ENCODE results near the gene EPM2AIP1. TPM values are rescaled to one million over a fixed set of nuclear protein-coding genes. Genes with fewer than 3 reads are reported as not detected.

Gene EPM2AIP1
- total RNA-seq, 1 donor from 2014 or later = 17.2 TPM

DNA sequence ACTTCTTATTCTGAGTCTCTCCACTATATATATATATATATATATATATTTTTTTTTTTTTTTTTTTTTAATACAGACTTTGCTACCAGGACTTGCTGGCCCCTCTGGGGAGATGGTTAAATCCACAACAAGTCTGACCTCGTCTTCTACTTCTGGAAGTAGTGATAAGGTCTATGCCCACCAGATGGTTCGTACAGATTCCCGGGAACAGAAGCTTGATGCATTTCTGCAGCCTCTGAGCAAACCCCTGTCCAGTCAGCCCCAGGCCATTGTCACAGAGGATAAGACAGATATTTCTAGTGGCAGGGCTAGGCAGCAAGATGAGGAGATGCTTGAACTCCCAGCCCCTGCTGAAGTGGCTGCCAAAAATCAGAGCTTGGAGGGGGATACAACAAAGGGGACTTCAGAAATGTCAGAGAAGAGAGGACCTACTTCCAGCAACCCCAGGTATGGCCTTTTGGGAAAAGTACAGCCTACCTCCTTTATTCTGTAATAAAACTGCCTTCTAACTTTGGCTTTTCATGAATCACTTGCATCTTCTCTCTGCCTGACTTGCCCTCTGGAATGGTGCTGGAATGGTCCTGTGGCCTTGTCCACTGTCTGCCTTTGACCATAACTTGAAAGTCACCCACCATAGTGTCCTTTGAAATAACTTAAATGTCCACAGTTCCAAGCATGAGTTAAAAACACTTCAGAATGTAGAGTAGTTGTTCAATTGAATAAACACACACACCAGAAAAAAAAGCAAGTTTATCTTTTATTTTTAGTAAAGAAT is 32.8 kb upstream of the EPM2AIP1 start:
- peaks cover 16% of the 10 kb centered on the region for H3K4me1 Mint-ChIP-seq (ENCODE audit: low read depth)
- peak overlapping the region; percentile 50 for H3K27ac Mint-ChIP-seq
- DNase-seq (ENCODE audit: low spot score) = no peak
- intact Hi-C loops (cut with micrococcal nuclease) = no loop called here
- no peak overlapping the region for H3K4me3 Mint-ChIP-seq
- H3K27me3 Mint-ChIP-seq (ENCODE audit: insufficient read depth) = no peaks in the 10 kb centered on the region
- peaks cover 50% of the 10 kb centered on the region for H3K36me3 Mint-ChIP-seq (ENCODE audit: low read depth)
- no peaks in the 10 kb centered on the region for H3K9me3 Mint-ChIP-seq

DNA sequence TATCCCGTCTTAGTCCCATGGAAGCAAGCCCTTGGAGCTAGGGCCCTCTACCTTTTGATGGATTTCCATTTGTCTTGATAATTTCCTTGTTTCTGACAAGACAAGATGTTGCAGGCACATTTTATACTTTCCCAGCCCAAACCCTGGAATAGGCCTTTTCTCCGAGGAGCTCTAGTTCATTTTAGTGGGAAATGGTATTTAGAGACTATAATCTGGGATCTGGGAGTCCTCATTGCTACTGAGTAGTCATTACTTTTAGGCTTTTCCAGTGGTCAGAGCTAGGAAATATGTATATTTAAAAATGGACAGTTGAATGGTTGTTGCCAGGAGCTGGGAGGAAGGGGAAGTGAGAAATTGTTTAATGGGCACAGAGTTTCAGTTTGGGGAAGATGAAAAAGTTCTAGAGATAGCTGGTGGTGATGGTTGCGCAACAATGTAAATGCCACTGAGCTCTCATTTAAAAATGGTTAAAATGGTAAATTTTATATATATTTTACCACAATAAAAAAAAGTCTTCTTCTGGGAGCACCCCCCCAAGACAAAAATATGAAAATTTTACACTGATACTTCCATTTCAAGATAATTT is 32.0 kb upstream of the EPM2AIP1 start:
- Mint-ChIP-seq H3K9me3 (no peaks in the 10 kb centered on the region), H3K27me3 (ENCODE audit: insufficient read depth) (no peaks in the 10 kb centered on the region), H3K4me1 (ENCODE audit: low read depth) (peaks cover 16% of the 10 kb centered on the region), H3K36me3 (ENCODE audit: low read depth) (peaks cover 57% of the 10 kb centered on the region), H3K27ac (no peak overlapping the region), H3K4me3 (no peak overlapping the region)
- intact Hi-C loops (cut with micrococcal nuclease) = loop anchor here (1.0 kb wide), 1 partner anchor 188 kb away; no protein-coding TSS in a partner anchor
- DNase-seq (ENCODE audit: low spot score) = no peak

DNA sequence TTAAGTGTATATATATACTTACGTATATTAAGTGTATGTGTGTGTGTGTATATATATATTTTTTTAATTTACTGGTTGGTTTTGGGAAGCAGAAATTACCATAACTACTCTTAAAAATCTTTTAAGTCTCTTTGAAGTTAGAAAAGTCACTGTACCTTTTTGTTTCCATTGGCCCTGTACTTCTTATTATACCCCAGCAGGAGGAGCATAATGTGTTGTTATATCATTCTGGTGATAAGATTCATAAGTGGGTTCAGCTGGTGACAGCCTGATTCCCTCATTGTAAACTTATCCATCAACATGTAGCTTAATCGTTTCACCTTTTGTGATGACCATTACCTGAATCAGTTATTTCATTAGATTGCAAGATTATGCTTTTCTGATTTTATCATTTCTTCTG is 31.2 kb upstream of the EPM2AIP1 start:
- H3K36me3 Mint-ChIP-seq (ENCODE audit: low read depth) = peaks cover 62% of the 10 kb centered on the region
- peaks cover 16% of the 10 kb centered on the region for H3K4me1 Mint-ChIP-seq (ENCODE audit: low read depth)
- no peak overlapping the region for H3K27ac Mint-ChIP-seq
- no peak overlapping the region for H3K4me3 Mint-ChIP-seq
- H3K27me3 Mint-ChIP-seq (ENCODE audit: insufficient read depth) = no peaks in the 10 kb centered on the region
- H3K9me3 Mint-ChIP-seq = no peaks in the 10 kb centered on the region
- no peak for DNase-seq (ENCODE audit: low spot score)
- intact Hi-C loops (cut with micrococcal nuclease) = loop anchor here (1.0 kb wide), 1 partner anchor 189 kb away; no protein-coding TSS in a partner anchor

DNA sequence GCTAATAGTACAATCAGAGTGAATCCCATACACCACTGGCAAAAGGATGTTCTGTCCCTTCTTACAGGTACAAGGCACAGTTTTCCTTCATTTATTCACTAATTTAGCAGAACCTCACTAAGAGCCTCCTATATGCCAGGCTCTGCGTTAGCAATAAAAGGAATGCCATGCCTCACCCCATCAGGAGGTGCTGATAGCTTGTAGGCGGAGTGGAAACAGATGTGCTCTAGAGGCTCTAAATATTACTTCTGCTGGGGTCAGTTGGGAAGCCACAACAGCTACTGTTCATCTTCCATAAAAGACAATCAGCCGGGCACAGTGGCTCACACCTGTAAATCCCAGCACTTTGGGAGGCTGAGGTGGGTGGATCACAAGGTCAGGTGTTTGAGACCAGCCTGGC is 24.8 kb upstream of the EPM2AIP1 start:
- Mint-ChIP-seq H3K27ac (no peak overlapping the region), H3K4me1 (ENCODE audit: low read depth) (no peaks in the 10 kb centered on the region), H3K4me3 (no peak overlapping the region), H3K27me3 (ENCODE audit: insufficient read depth) (no peaks in the 10 kb centered on the region), H3K36me3 (ENCODE audit: low read depth) (peaks cover 58% of the 10 kb centered on the region), H3K9me3 (no peaks in the 10 kb centered on the region)
- DNase-seq (ENCODE audit: low spot score) = no peak
- intact Hi-C loops (cut with micrococcal nuclease) = no loop called here

DNA sequence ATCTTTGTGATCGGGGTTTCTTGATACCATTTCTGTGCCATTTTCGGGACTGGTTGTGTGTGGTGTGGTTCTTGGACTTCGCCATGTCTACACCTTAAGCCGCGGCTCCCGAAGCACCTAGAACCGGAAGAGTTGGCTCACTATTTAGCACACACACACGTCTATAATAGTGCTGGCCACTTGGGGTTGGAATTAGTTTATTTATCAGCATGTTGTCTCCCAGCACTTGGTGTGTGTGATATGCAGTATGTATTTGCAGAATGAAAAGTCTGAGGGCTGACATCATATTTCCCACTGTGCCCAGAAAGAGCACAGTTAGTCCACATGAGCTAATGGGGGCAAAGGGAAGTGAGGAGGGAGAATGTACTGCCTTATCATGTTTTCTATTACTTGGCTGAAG is 24.0 kb upstream of the EPM2AIP1 start:
- intact Hi-C loops (cut with micrococcal nuclease) = no loop called here
- Mint-ChIP-seq H3K36me3 (ENCODE audit: low read depth) (peaks cover 58% of the 10 kb centered on the region), H3K27me3 (ENCODE audit: insufficient read depth) (no peaks in the 10 kb centered on the region)

DNA sequence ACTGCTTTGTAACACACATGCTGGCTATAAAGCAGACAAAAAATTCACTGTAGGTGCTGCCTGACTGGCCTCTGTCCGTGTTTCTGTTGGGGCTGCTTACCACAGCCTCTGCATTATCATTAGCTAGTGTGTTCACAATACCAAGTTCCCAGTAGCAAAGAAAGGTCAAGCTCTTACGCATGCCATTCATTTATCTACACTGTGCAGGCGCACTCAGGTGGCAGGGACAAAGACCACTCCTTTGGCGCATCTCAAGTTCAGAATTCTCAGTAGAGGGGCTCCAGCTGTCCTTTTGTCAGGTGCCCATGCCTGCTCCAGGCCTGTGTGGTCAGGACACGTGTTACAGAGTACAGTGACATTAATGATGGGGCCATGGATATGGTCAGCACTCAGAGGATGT is 22.7 kb upstream of the EPM2AIP1 start:
- intact Hi-C loops (cut with micrococcal nuclease) = no loop called here
- no peaks in the 10 kb centered on the region for H3K4me1 Mint-ChIP-seq (ENCODE audit: low read depth)
- no peak for DNase-seq (ENCODE audit: low spot score)
- H3K9me3 Mint-ChIP-seq = no peaks in the 10 kb centered on the region
- H3K4me3 Mint-ChIP-seq = no peak overlapping the region
- H3K27me3 Mint-ChIP-seq (ENCODE audit: insufficient read depth) = no peaks in the 10 kb centered on the region
- H3K36me3 Mint-ChIP-seq (ENCODE audit: low read depth) = peaks cover 60% of the 10 kb centered on the region
- H3K27ac Mint-ChIP-seq = no peak overlapping the region

More for the DNA sequence above, 24.0 kb upstream of the EPM2AIP1 start:
- no peaks in the 10 kb centered on the region for H3K9me3 Mint-ChIP-seq
- H3K4me3 Mint-ChIP-seq = no peak overlapping the region
- H3K27ac Mint-ChIP-seq = no peak overlapping the region
- DNase-seq (ENCODE audit: low spot score) = no peak
- no peaks in the 10 kb centered on the region for H3K4me1 Mint-ChIP-seq (ENCODE audit: low read depth)

DNA sequence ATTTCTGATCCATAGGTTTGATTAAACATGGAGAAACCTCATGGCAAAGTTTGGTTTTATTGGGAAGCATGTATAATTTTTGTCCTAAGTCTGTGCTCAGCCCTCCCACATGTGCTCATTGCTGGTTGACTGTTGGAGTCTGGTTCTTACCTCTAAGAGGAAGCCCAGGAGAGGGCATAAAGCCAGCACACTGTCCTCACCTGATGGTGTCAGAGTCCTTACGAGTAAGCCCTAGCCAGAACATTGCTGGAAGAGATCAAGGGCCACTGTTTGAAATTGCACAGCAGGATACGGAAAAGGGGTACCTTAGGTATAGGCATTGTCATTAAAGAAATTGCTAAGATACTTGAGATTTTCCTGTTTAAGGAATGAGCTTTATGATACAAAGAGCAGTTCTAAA is 21.7 kb upstream of the EPM2AIP1 start:
- H3K27ac Mint-ChIP-seq = no peak overlapping the region
- no peaks in the 10 kb centered on the region for H3K4me1 Mint-ChIP-seq (ENCODE audit: low read depth)
- intact Hi-C loops (cut with micrococcal nuclease) = no loop called here
- H3K4me3 Mint-ChIP-seq = no peak overlapping the region
- H3K9me3 Mint-ChIP-seq = no peaks in the 10 kb centered on the region
- no peaks in the 10 kb centered on the region for H3K27me3 Mint-ChIP-seq (ENCODE audit: insufficient read depth)
- peaks cover 51% of the 10 kb centered on the region for H3K36me3 Mint-ChIP-seq (ENCODE audit: low read depth)
- no peak for DNase-seq (ENCODE audit: low spot score)

DNA sequence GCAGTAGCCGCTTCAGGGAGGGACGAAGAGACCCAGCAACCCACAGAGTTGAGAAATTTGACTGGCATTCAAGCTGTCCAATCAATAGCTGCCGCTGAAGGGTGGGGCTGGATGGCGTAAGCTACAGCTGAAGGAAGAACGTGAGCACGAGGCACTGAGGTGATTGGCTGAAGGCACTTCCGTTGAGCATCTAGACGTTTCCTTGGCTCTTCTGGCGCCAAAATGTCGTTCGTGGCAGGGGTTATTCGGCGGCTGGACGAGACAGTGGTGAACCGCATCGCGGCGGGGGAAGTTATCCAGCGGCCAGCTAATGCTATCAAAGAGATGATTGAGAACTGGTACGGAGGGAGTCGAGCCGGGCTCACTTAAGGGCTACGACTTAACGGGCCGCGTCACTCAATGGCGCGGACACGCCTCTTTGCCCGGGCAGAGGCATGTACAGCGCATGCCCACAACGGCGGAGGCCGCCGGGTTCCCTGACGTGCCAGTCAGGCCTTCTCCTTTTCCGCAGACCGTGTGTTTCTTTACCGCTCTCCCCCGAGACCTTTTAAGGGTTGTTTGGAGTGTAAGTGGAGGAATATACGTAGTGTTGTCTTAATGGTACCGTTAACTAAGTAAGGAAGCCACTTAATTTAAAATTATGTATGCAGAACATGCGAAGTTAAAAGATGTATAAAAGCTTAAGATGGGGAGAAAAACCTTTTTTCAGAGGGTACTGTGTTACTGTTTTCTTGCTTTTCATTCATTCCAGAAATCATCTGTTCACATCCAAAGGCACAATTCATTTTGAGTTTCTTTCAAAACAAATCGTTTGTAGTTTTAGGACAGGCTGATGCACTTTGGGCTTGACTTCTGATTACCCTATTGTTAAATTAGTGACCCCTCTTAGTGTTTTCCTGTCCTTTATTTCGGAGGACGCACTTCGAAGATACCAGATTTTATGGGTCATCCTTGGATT is 674 bp upstream of the EPM2AIP1 start, which contains the start of gene MLH1:
Gene MLH1, plus strand, starts transcription at position 193 of the 958 bp plus-strand sequence. Its CDS starts 30 bp downstream, at position 223.
- peaks cover 42% of the 10 kb centered on the region for H3K36me3 Mint-ChIP-seq (ENCODE audit: low read depth)
- peaks cover 38% of the 10 kb centered on the region for H3K4me1 Mint-ChIP-seq (ENCODE audit: low read depth)
- no peaks in the 10 kb centered on the region for H3K9me3 Mint-ChIP-seq

DNA sequence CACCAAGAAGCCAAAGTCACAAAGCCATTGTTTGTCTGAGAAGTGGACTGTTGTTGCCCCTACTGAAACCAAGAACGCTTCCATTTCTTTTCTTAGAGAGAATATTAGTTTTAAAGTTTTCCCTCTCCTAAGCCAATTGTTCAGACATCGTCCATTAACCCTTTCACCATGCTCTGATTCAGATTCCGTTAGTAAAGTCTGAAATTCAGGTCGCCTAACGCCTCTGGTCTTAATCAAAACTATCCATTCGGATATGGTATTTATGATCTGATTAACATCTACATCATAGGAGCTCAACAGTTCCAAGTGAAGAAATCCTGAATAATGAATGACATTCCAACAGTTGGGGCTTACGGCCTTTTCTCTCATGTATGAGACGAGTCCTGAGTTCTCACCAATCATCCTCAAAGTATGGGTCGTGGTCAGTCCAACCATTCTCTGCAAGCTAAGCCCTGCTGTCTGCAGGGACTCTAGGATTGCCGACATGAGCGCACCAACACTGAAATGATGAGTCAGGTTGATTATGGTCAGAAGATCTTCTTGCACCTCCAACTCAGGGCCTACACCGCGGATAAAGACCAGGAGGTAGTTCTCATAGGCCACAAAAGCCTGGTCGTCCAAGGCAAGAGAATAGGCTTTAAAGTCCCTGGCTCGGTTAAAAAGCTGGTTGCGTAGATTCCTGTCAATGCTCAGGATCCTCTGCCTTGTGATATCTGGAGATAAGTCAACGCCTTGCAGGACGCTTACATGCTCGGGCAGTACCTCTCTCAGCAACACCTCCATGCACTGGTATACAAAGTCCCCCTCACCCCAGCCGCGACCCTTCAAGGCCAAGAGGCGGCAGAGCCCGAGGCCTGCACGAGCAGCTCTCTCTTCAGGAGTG is 767 bp downstream of the EPM2AIP1 start:
- peak; percentile 16 for DNase-seq (ENCODE audit: low spot score)

More for the DNA sequence above, 674 bp upstream of the EPM2AIP1 start, which contains the start of gene MLH1:
- DNase-seq (ENCODE audit: low spot score) = peak; percentile 99
- no peak within 1 kb of the TSS for H3K27ac Mint-ChIP-seq
- no peak within 1 kb of the TSS for H3K4me3 Mint-ChIP-seq
- no peaks in the 10 kb centered on the region for H3K27me3 Mint-ChIP-seq (ENCODE audit: insufficient read depth)
- intact Hi-C loops (cut with micrococcal nuclease) = loop anchor here (1.0 to 2.0 kb wide), 7 partner anchors 23 to 1172 kb away; partner anchors contain the start of genes ACAA1, OXSR1 and TRANK1

DNA sequence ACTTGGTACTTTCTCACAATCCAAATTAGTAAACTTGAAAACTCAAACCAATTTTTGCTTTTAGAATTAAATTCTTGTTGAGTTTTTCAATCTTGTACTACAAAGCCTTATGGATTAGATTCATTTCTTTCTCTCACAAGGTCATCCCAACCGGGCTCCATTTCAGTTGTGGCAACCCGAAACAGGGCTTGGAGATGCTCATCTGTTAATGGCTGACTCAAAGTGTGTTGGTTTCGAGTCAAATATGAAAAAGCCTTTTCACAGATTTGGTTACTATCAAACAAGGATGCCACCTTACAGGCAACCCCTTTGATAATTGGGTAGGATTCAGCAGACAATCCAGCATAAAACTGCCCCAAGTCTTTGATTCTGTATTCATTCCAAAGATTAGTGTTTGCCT is 1.8 kb downstream of the EPM2AIP1 start:
- intact Hi-C loops (cut with micrococcal nuclease) = loop anchor here (1.0 kb wide), 1 partner anchor 115 kb away; no protein-coding TSS in a partner anchor
- Mint-ChIP-seq H3K4me3 (no peak overlapping the region), H3K27me3 (ENCODE audit: insufficient read depth) (no peaks in the 10 kb centered on the region), H3K27ac (no peak overlapping the region), H3K4me1 (ENCODE audit: low read depth) (peaks cover 38% of the 10 kb centered on the region), H3K36me3 (ENCODE audit: low read depth) (peaks cover 42% of the 10 kb centered on the region), H3K9me3 (no peaks in the 10 kb centered on the region)
- DNase-seq (ENCODE audit: low spot score) = peak; percentile 6

More for the DNA sequence above, 767 bp downstream of the EPM2AIP1 start:
- Mint-ChIP-seq H3K4me1 (ENCODE audit: low read depth) (peaks cover 47% of the 10 kb centered on the region), H3K4me3 (no peak overlapping the region), H3K9me3 (no peaks in the 10 kb centered on the region), H3K27ac (no peak overlapping the region), H3K27me3 (ENCODE audit: insufficient read depth) (no peaks in the 10 kb centered on the region), H3K36me3 (ENCODE audit: low read depth) (peaks cover 45% of the 10 kb centered on the region)
- intact Hi-C loops (cut with micrococcal nuclease) = loop anchor here (1.0 to 2.0 kb wide), 2 partner anchors 21 to 116 kb away; no protein-coding TSS in a partner anchor

DNA sequence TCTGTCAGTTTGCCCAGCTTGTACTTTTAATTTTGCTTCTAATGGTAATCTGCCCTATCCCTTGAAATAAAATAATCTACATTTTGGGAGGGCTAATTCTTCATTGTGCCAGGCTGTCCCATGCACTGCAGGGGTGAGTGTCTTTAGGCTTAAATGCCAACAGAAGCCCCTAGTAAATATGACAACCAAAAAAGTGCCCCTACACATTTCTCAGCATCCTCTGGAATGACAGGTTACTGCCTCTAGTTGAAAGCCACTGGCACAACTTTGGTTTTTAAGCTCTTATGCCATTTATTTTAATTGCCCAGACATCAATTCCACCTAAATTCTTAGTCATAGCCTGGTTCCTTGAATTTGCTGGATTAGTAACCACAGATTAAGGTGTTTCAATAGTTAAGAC is 3.4 kb downstream of the EPM2AIP1 start:
- Mint-ChIP-seq H3K4me3 (no peak overlapping the region), H3K27ac (no peak overlapping the region), H3K27me3 (ENCODE audit: insufficient read depth) (no peaks in the 10 kb centered on the region), H3K9me3 (no peaks in the 10 kb centered on the region), H3K4me1 (ENCODE audit: low read depth) (peaks cover 38% of the 10 kb centered on the region), H3K36me3 (ENCODE audit: low read depth) (peaks cover 55% of the 10 kb centered on the region)
- intact Hi-C loops (cut with micrococcal nuclease) = no loop called here
- no peak for DNase-seq (ENCODE audit: low spot score)

DNA sequence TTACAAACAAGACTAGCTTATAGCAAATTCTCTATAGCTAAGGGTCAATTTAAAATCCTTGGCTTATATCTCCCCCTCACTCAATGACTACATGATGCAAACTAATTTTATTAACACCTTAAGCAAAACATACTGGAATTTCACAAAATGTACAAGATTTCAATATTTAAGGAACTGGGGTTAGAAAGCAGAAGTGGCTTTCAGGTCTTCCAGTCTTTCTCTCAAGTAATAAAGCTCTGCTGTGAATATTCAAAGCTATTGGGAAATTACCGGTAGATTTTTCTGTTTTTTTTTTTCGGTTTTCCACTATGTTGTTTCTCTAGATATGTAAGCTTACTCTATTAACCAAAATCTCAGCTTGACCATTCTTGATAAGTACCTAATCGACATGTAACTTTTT is 3.9 kb downstream of the EPM2AIP1 start:
- Mint-ChIP-seq H3K4me3 (no peak overlapping the region), H3K4me1 (ENCODE audit: low read depth) (peaks cover 38% of the 10 kb centered on the region), H3K27me3 (ENCODE audit: insufficient read depth) (no peaks in the 10 kb centered on the region), H3K27ac (no peak overlapping the region), H3K36me3 (ENCODE audit: low read depth) (peaks cover 56% of the 10 kb centered on the region), H3K9me3 (no peaks in the 10 kb centered on the region)
- intact Hi-C loops (cut with micrococcal nuclease) = no loop called here
- no peak for DNase-seq (ENCODE audit: low spot score)

Measured in activated T-helper 1 cell treated with anti-CD3 and anti-CD28 coated beads, Interleukin-12 subunit alpha, Interleukin-12 subunit beta, Interleukin-2, Interleukin-4 antibody, amounts not matched to agents 30 ng/mL and 10 ng/mL and 1 ng/mL, durations not matched to agents 14 hours and 24 hours and 36 hours (primary cell).